ENCODE measurements around the gene ATP2C2.
"Not testable (repeated sequence)": the region's sequence is repeated elsewhere in the genome, so short reads cannot be mapped to it uniquely, and the experiment has no call there.

ATP2C2 gene

GRCh38 chr16:84397090-84397489, 28.8 kb downstream of the ATP2C2 start:
- DNase-seq (ENCODE audit: low spot score): no peak

GRCh38 chr16:84398701-84399100, 30.4 kb downstream of the ATP2C2 start:
- DNase-seq (ENCODE audit: low spot score): no peak

- not testable (repeated sequence) for DNase-seq (ENCODE audit: low spot score)
Measured at GRCh38 chr16:84399912-84400311, 31.6 kb downstream of the ATP2C2 start.

- not testable (repeated sequence) for DNase-seq (ENCODE audit: low spot score)
Measured at GRCh38 chr16:84403435-84403834, 35.1 kb downstream of the ATP2C2 start.

- DNase-seq (ENCODE audit: low spot score): no peak
Measured at GRCh38 chr16:84404324-84404723, 36.0 kb downstream of the ATP2C2 start.

GRCh38 chr16:84404936-84405639, 36.8 kb downstream of the ATP2C2 start:
- DNase-seq (ENCODE audit: low spot score): no peak

- no peak for DNase-seq (ENCODE audit: low spot score)
Measured at GRCh38 chr16:84406006-84406963, 37.9 kb downstream of the ATP2C2 start.

GRCh38 chr16:84407588-84408313, 39.4 kb downstream of the ATP2C2 start:
- DNase-seq (ENCODE audit: low spot score): no peak

- DNase-seq (ENCODE audit: low spot score): no peak
Measured at GRCh38 chr16:84408314-84408690, 40.0 kb downstream of the ATP2C2 start.

GRCh38 chr16:84408856-84409255, 40.5 kb downstream of the ATP2C2 start:
- DNase-seq (ENCODE audit: low spot score): no peak

GRCh38 chr16:84410361-84411138, 42.2 kb downstream of the ATP2C2 start:
- DNase-seq (ENCODE audit: low spot score): no peak

- DNase-seq (ENCODE audit: low spot score): no peak
Measured at GRCh38 chr16:84411768-84412167, 43.4 kb downstream of the ATP2C2 start.

GRCh38 chr16:84412262-84412661, 43.9 kb downstream of the ATP2C2 start:
- no peak for DNase-seq (ENCODE audit: low spot score)

- no peak for DNase-seq (ENCODE audit: low spot score)
Measured at GRCh38 chr16:84413244-84414004, 45.1 kb downstream of the ATP2C2 start.

- no peak for DNase-seq (ENCODE audit: low spot score)
Measured at GRCh38 chr16:84414789-84415326, 46.5 kb downstream of the ATP2C2 start.

- no peak for DNase-seq (ENCODE audit: low spot score)
Measured at GRCh38 chr16:84416407-84417321, 48.3 kb downstream of the ATP2C2 start.

- DNase-seq (ENCODE audit: low spot score): no peak
Measured at GRCh38 chr16:84418056-84418849, 49.9 kb downstream of the ATP2C2 start.

- DNase-seq (ENCODE audit: low spot score): no peak
Measured at GRCh38 chr16:84419730-84420129, 51.4 kb downstream of the ATP2C2 start.

GRCh38 chr16:84420556-84420955, 52.2 kb downstream of the ATP2C2 start:
- not testable (repeated sequence) for DNase-seq (ENCODE audit: low spot score)
